Endothelial cell of umbilical vein (primary cell): ENCODE results near the gene DNAJB9.

Experiments used
- EZH2 ChIP-seq: IDR thresholded peaks from 2 replicates; pipeline ENCODE4 v1.6.1; 2012; ENCODE audit warnings: borderline replicate concordance, low read depth, mild to moderate bottlenecking, moderate library complexity, low read length, inconsistent platforms; ENCODE audit not compliant: severe bottlenecking
- JUN ChIP-seq: IDR thresholded peaks from 2 replicates; pipeline ENCODE4 v1.6.1; 2011; ENCODE audit warnings: borderline replicate concordance, low read depth; ENCODE audit not compliant: insufficient read length, insufficient read depth
- POLR2A ChIP-seq: IDR thresholded peaks from 2 replicates; pipeline ENCODE4 v1.6.1; 2012; ENCODE audit warnings: low read depth, mild to moderate bottlenecking, control low read depth, low read length
- TF ChIP-seq, protein P1 (sequence below): IDR thresholded peaks from 2 replicates; pipeline ENCODE4 v1.6.1; 2011; ENCODE audit not compliant: insufficient read depth, insufficient read length
- TF ChIP-seq, protein P2 (sequence below), 2 donors: IDR thresholded peaks; 1 replicate in 1 of 2; 2 replicates in 1 of 2; pipeline ENCODE4 v1.5.1; 2011; ENCODE audit warnings: low read length in 2 of 2, mild to moderate bottlenecking in 2 of 2, moderate library complexity in 2 of 2, control low read depth in 1 of 2, inconsistent platforms in 1 of 2, low read depth in 1 of 2; ENCODE audit not compliant: insufficient read depth in 1 of 2; ENCODE audit errors: extremely low read depth in 1 of 2

DNA sequence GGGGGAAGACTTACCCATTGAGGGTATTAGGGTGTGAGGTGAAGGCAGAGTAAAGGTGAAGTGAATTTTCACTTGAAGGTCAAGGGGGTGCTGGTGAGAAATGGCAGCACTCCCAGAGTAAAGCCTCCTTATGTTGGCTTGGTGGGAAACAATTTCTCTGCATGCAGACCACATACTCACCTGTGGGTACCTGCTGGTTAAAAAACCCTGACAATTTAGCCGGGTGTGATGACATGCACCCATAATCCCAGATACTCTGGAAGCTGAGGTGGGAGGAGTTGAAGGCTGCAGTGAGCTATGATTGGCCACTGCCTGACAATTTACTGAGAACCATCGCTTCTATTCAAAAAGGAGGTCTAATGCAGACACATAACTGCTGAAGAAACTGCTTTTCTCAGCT lies 5.5 kb downstream of the DNAJB9 start:
- no peak for TF ChIP-seq EZH2
- no peak for TF ChIP-seq JUN
- TF ChIP-seq, protein P1, sequence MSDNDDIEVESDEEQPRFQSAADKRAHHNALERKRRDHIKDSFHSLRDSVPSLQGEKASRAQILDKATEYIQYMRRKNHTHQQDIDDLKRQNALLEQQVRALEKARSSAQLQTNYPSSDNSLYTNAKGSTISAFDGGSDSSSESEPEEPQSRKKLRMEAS = no peak
- TF ChIP-seq, protein P2, sequence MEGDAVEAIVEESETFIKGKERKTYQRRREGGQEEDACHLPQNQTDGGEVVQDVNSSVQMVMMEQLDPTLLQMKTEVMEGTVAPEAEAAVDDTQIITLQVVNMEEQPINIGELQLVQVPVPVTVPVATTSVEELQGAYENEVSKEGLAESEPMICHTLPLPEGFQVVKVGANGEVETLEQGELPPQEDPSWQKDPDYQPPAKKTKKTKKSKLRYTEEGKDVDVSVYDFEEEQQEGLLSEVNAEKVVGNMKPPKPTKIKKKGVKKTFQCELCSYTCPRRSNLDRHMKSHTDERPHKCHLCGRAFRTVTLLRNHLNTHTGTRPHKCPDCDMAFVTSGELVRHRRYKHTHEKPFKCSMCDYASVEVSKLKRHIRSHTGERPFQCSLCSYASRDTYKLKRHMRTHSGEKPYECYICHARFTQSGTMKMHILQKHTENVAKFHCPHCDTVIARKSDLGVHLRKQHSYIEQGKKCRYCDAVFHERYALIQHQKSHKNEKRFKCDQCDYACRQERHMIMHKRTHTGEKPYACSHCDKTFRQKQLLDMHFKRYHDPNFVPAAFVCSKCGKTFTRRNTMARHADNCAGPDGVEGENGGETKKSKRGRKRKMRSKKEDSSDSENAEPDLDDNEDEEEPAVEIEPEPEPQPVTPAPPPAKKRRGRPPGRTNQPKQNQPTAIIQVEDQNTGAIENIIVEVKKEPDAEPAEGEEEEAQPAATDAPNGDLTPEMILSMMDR (IDR thresholded peaks at IDR 0.05; ENCODE audit: extremely low read depth in 1 of 2, insufficient read depth in 1 of 2, low read depth in 1 of 2, low read length in 2 of 2) = no peak
- no peak for TF ChIP-seq POLR2A
